ENCODE results near the gene LPCAT1.

The LPCAT1 gene

DNA sequence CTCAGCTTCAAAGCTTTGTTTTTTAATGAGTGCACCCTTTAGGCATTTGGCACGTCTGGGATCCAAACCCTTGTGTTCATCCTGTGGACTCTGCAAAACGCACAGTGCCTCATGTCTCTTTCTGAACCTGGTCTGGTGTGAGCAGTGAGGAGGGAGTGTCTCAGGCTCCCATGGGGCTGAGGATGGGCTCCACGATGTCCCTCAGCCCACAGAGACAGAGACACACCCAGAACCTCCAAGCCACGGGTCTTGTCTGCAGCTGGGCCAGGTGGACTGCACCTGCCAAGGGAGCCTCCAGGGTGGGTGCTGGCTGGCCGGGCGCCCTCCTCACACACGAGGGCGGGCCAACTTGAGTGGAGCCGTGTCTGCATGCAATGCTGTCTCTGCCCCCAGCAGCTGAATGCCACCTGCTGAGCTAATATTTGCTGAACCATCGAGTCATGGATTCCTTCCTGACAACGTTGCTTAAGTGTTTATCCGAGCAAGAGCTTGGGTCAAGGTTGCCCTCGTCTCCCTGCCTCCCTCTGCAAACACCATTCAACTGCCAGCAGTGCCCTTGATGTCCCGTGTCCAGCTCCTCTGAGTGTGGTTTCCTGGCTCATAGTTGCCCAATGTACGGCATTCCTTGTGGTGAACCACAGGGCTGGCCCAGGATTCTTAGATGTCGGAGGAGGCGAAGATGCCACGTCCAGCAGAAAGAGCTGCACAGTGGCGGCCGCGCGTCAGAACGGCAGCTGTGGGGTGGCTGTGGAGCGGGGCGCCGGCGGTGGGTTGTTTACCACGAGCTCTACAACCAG lies 31.4 kb upstream of the LPCAT1 start:
- DNase-seq: peak in 1 of 2 experiments; percentile 66

- DNase-seq: no peak
Measured at GRCh38 chr5:1554410-1554967, 30.7 kb upstream of the LPCAT1 start.

DNA sequence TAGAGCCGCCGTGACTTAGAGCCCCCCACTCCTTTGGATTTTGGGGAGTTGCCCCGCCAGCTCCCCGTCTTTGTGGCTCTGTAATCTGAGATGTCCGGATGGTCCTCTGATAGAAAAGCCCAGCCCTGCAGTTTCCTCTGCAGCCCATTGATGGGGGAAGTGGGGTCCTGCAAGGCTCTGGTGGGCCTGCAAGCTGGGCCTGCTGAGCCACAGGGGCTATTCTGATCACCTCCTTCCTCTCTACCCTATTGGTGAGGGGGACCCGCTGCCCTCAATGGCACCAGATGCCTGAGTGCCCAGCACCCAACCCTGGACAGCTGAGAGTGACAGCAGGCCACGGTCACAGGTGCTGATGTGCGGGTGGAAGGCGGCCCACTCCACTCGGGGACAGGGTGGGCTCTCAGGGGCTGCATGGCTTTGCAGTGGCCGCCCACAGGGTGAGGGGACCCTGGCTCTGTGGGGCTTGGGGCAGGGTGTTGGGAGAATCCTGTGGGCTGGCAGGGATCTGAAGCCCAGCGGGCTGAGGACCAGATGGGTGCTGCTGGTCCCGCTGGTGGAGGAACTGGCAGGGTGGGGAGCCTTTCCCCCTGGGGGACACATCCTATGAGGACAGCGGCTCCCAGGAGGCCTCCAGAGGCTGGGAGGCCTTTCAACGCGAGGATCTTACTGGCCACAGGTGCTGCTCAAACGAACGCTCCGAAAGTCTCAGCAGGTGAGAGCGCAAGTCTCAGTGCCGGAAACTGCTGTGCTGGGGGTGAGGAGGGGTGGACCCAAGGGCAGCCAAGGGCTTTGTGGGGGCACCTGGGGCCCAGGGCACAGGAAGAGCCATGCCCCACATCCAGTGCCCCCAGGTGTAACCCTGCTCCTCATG lies 30.0 kb upstream of the LPCAT1 start:
- no peak for DNase-seq

- DNase-seq: no peak
Measured at GRCh38 chr5:1552521-1553255, 28.9 kb upstream of the LPCAT1 start.

DNA sequence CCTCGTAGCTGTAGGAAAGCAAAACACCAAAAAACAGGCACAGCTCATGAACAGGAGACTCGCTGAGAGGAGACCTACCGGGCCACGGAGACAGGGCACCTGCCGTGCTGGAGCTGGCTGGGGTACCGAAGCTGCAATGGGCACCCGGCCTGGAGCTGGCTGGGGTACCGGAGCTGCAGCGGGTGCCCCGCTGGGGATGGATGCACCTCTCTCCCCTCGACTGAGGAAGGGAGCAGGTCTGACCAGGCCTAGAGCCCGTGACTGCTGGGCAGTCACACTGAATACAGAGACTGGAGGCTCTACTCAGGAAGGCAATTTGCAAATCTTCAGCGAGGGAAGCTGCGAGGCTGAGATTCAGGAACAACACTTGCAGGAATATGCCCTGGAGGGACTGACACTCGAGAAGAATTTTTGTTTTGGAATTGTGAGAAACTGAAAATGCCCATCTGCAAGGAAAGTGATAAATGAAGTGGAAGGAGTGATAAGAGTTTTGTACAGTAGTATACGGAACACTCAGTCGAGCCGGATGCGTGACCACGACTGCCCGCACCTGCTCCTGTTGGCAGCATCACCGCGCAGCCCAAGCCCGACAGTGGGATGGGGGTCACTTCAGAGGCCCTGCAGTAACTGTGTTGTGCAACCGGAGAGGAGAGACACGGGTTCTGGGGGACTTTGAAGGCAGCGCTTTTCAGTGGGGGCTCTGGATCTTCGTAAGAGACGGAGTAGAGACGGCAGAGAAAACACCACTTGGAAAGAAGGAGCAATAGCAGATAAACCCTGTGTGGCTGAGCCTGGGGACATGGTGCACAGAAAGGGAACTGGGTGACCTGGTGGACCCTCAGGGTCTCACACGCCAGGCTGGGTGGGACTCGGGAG lies 27.9 kb upstream of the LPCAT1 start:
- no peak for DNase-seq

- DNase-seq: no peak
Measured at GRCh38 chr5:1550287-1551076, 26.7 kb upstream of the LPCAT1 start.

DNA sequence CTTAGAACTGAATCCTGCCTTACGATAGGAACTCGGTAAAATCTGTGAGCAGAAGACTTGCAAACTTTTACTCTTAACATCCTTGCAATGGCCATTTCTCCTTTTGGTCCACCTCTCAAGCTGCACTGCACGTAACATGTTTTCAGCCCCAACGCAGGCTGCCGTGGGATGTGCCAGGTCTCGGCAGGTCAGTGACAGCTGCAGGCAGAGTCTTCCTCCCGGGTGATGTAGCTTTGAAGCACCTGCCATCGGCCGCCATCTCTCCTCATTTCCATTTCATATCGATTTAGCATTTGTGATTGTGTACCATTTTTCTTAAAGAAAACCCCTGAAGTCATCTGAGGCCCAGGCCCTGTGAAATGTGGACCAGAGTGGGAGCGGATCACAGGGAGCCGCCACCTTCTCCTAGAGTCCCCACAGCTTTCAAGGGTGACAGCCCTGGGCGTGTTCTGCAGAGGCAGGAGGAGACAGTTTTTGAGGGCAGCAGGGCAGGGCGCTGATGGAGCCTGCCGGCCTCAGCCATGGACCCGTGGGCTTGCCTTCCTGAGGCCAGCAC lies 25.8 kb upstream of the LPCAT1 start:
- no peak for DNase-seq

DNA sequence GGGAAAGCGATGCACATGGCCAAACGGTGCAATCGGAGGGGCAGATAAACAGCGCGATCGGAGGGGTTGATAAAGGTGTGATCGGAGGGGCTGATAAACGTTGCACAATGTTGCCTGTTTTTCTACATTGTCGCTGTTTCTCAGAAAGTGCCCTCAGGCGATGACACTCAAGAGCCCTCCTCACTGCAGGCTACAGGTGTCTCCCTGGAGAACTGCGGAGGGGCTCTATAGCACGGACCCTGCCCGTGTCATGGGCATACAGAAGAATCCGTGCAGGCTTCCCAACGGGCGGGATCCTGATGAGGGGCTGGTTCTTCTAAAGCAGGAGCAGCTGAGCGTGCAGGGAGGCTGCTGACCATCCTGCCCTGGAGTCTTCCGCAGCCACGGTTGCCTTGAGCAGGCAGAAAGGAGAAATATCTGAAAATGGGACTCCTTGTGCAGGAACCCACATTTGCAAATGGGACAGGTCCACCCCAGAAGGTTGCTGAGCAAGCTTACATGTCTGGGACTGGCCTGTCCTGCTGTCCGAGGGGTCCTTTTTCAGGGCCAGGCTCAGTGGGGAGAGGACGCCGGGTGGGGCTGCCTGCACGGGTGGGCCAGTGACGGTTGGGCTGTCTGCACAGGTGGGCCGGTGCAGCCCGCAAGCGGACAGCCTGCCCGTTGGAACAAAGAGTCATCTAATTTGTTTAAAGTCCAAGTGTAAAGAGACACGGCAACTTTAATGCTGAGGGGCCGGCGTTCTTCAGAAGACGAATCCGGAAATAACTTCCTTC lies 25.1 kb upstream of the LPCAT1 start:
- DNase-seq: no peak

GRCh38 chr5:1547655-1548054 lies 23.9 kb upstream of the LPCAT1 start:
- no peak for DNase-seq

- no peak for DNase-seq
Measured at GRCh38 chr5:1547236-1547635, 23.5 kb upstream of the LPCAT1 start.

DNA sequence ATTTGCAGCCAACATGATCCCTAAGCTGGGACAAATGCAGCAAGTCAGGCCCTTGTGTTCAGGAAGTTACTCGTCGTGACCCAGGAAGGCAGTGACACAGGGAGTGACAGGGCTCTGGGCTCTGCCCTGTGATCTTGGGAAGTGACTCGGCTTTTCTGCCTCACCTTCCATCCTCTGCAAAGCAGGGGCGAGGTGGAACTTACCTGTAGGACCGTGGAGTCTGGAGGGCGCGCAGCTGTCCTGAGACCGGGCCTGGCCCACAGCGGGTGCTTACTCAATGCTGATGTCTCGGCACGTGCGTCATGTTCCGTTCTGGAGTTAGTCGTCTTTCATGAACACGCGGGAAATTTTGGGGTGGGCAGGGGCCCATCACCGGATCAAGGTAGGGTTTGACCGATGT lies 22.8 kb upstream of the LPCAT1 start:
- no peak for DNase-seq

DNA sequence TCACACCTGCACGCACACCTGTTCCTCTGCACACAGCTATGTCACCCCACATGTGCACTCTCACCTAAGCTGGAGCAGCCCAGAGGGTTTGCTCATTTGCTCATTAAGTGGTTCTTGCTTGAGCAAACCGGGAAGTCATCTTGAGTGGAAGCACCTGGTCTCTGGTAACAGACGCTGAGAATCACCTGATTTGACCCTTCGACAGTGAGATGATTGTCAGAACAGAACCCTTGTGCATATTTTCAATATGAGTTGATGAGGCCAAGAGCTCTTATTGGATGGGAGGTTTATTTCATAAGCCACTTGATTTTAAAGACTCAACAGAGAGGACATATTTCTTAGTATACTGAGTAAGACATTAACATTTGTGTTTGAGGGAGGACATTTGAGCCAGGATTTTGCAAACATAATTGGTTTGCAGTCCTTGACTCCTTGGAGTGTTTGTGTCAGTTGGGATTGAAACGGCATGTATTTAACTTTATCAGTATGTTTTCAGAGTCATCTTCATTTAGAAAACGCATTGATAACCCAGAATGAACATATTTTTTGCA lies 22.1 kb upstream of the LPCAT1 start:
- DNase-seq: no peak

GRCh38 chr5:1545126-1545804 lies 21.5 kb upstream of the LPCAT1 start:
- DNase-seq: no peak

DNA sequence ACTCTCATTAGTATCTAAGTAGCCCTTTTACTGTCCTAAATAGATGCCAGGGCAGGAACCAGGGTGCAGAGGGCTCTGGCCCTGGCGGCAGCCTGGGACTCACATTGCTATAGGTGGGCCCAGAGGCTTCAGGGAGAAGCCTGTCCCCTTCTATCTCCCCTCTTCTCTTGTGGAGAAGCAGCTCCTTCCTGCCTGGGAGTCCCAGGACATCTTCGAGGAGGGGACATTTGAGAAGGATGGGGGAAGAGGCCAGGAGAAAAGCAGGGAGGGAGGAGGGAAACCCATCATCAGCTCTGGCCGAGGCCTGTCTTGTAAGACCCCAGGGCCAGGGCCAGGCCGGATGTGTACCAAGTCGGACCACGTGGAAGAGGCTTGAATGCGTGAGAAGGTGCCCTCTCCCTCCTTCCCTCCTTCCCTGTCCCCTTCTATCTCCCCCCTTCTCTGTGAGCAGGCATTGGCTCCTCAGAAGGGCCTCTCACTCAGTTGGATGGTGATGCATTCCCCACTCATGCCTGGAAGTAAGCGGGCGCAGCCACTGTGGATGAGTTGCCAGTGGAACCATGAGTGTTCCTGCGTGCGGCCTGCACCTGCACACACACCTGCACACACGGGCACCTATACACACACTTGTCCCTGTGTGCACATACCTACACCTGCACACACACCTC lies 20.7 kb upstream of the LPCAT1 start:
- DNase-seq: no peak

DNA sequence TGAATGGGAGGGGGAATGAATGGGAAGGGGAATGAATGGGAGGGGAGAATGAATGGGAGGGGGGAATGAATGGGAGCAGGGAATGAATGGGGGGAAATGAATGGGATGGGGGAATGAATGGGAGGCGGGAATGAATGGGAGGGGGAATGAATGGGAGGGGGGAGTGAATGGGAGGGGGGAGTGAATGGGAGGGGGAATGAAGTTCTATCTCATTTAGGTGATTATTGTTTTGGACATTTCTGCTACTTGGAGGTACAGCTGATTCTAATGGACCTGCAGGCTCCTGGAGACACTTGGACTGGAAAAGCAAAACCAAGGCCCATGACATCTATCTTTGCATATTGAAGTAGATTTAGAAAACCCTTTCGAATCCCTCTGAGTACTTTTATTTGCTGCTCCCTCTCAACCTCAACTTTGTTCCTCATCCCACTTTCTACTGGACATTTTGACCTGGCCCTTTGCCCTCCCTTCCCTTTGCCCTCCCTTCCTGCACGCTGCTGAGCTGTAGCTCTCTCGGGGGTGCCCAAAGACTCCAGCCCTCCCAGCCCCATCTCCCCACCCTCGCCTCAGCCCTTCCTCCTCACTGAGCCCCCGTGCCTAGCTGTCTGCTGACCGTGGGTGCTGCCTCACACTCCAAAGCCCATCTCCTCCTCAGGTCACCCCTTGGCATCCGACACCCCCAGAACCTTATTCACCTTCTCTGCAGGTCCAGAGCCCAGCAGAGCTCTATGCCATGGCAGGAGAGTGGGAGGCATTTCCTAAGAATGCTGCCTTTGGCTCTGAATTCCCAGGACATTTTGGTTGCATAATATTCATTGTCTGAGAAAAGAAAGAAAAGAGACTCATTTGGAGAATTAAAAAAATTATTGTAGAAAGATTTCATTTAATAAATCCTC lies 19.9 kb upstream of the LPCAT1 start:
- DNase-seq: no peak

DNA sequence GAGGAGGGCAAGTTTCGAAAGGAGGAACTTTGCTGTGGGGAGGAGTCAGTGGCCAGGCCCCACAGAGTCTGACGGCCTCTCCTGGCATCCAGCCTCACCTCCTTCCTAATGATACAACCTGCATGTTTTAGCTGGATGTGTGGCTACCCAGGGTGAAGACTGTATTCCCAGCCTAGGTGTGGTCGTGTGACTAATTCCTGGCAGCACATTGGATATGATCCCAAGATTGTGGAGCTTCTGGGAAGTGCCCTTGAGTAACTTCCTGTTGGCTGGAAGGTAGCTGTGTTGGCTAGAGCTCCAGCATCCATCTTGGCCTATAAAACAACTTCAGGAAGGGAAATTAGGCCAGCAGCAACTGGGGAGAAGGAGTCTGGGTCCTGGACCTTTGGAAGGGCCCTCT lies 19.0 kb upstream of the LPCAT1 start:
- peak in 1 of 2 experiments; percentile 81 for DNase-seq

- no peak for DNase-seq
Measured at GRCh38 chr5:1541702-1542400, 18.1 kb upstream of the LPCAT1 start.
